Measurements from ENCODE around the gene ACBD3. TPM values are rescaled to one million over a fixed set of nuclear protein-coding genes. Genes with fewer than 3 reads are reported as not detected.

The ACBD3 gene
- total and polyA plus RNA-seq, 5 donors = 9.5 to 38.4 (median 26.4) TPM

GRCh38 chr1:226123212-226123560 lies 63.4 kb downstream of the ACBD3 start:
- Histone ChIP-seq H3K4me1 (ENCODE audit: control insufficient read depth, insufficient read depth, low read length) (no peaks in the 10 kb centered on the region), H3K4me3 (ENCODE audit: low read length) (no peak overlapping the region), H3K27ac (ENCODE audit: low read length) (no peak overlapping the region), H3K27me3 (ENCODE audit: control insufficient read depth, insufficient read depth) (no peaks in the 10 kb centered on the region), H3K9me3 (ENCODE audit: control insufficient read depth, low read length) (no peaks in the 10 kb centered on the region)
- ATAC-seq = no peak
- DNase-seq = peak in 2 of 3 donors; percentile 21 to 35
- intact Hi-C loops (cut with DNase I) = loop anchor here (5.0 to 10.0 kb wide), 3 partner anchors 56 to 74 kb away; partner anchors contain the start of gene H3-3A (in 1 of the 4)
- WGBS = 91% methylated on average over 4 of the region's 4 CpGs

DNA sequence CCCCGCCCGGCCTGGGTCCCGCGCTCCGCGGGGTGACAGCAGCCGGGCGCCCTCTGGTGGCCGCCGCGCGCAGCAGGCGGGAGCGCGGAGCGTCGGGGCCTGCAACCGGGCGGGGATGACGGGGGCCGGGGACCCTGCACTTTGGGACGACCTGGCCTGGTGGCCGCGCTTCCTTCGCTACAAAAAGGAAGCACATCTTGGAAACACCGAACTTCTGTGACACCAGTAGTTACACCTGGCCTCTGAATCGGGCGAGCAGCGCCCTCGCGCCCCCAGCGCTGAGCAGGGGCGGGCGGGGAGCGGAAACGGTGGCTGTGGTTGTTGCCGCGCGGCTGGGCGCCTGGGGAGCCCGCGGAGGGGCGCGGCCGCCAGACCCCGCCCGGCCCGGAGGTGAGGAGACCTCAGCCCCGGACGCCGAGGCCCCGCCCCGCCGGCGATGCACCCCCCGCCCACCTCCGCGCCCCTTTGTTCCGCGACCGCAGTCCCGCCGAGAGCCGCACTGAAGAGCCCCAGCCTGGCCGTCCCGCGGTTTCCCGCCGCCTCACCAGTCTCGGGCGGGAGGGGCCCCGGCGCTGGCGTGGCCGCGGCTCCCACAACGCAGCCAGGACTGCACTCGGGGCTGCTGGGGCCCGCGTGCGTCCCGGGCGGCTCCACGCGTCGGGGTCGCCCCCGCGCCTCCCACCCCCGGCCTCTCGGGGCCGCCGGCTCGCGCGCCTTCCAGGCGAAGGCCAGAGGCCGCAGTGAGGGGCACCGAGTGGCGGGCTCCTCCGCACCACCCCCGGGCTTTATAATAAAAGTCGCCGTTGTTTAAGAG lies 64.7 kb downstream of the ACBD3 start:
- Histone ChIP-seq H3K27me3 (ENCODE audit: control insufficient read depth, insufficient read depth) (no peaks in the 10 kb centered on the region), H3K27ac (ENCODE audit: low read length) (peak overlapping the region; percentile 4), H3K9me3 (ENCODE audit: control insufficient read depth, low read length) (no peaks in the 10 kb centered on the region), H3K4me3 (ENCODE audit: low read length) (peak overlapping the region; percentile 75), H3K4me1 (ENCODE audit: control insufficient read depth, insufficient read depth, low read length) (no peaks in the 10 kb centered on the region)
- WGBS = under 1% methylated on average over 104 of the region's 104 CpGs
- peak; percentile 65 to 90 (median 89) for DNase-seq
- peak; percentile 79 to 83 for ATAC-seq
- intact Hi-C loops (cut with DNase I) = loop anchor here (5.0 to 10.0 kb wide), 3 partner anchors 54 to 76 kb away; partner anchors contain the start of gene H3-3A (in 1 of the 4)

GRCh38 chr1:226121049-226121586 lies 65.4 kb downstream of the ACBD3 start:
- Histone ChIP-seq H3K9me3 (ENCODE audit: control insufficient read depth, low read length) (no peaks in the 10 kb centered on the region), H3K4me3 (ENCODE audit: low read length) (peak overlapping the region; percentile 75), H3K4me1 (ENCODE audit: control insufficient read depth, insufficient read depth, low read length) (no peaks in the 10 kb centered on the region), H3K27me3 (ENCODE audit: control insufficient read depth, insufficient read depth) (no peaks in the 10 kb centered on the region), H3K27ac (ENCODE audit: low read length) (no peak overlapping the region)
- WGBS = 14% methylated on average over 37 of the region's 37 CpGs
- DNase-seq (peak in 1 of 3 donors; percentile 54), ATAC-seq (no peak)
- intact Hi-C loops (cut with DNase I) = loop anchor here (5.0 to 10.0 kb wide), 3 partner anchors 54 to 76 kb away; partner anchors contain the start of gene H3-3A (in 1 of the 4)

DNA sequence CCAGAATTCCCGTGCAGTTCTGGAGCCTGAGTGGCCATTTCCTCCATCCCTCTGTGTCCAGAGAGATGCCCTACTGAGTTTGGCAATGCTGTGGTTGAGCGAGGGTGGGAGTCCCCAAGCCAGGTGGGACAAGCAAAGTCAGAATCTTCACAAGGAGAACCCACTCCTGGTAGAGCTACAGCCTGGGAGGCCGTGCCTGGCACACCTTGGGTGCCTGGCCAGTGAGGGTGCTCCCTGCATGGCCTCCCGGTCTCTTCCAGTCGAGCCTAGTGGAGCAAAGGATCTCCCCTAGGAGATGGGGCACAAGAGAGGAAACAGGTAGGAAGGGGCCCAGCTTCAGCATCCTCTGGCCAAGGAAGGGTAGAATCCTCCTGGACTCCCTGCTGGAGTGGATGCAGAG lies 66.1 kb downstream of the ACBD3 start:
- Histone ChIP-seq H3K9me3 (ENCODE audit: control insufficient read depth, low read length) (no peaks in the 10 kb centered on the region), H3K4me1 (ENCODE audit: control insufficient read depth, insufficient read depth, low read length) (no peaks in the 10 kb centered on the region), H3K27ac (ENCODE audit: low read length) (no peak overlapping the region), H3K27me3 (ENCODE audit: control insufficient read depth, insufficient read depth) (no peaks in the 10 kb centered on the region), H3K4me3 (ENCODE audit: low read length) (no peak overlapping the region)
- DNase-seq (no peak), ATAC-seq (no peak)
- 90% methylated on average over 5 of the region's 5 CpGs for WGBS
- intact Hi-C loops (cut with DNase I) = loop anchor here (5.0 to 10.0 kb wide), 3 partner anchors 53 to 77 kb away; partner anchors contain the start of gene H3-3A (in 1 of the 4)

GRCh38 chr1:226119169-226119568 lies 67.4 kb downstream of the ACBD3 start:
- H3K9me3 ChIP-seq (ENCODE audit: control insufficient read depth, low read length) = no peaks in the 10 kb centered on the region
- ATAC-seq (no peak), DNase-seq (no peak)
- H3K27me3 ChIP-seq (ENCODE audit: control insufficient read depth, insufficient read depth) = no peaks in the 10 kb centered on the region
- intact Hi-C loops (cut with DNase I) = no loop called here
- no peaks in the 10 kb centered on the region for H3K4me1 ChIP-seq (ENCODE audit: control insufficient read depth, insufficient read depth, low read length)
- 89% methylated on average over 6 of the region's 6 CpGs for WGBS
- no peak overlapping the region for H3K27ac ChIP-seq (ENCODE audit: low read length)
- H3K4me3 ChIP-seq (ENCODE audit: low read length) = no peak overlapping the region

- 97% methylated on average over 4 of the region's 4 CpGs for WGBS
- H3K27me3 ChIP-seq (ENCODE audit: control insufficient read depth, insufficient read depth) = no peaks in the 10 kb centered on the region
- H3K4me1 ChIP-seq (ENCODE audit: control insufficient read depth, insufficient read depth, low read length) = no peaks in the 10 kb centered on the region
- ATAC-seq = no peak
- no peak overlapping the region for H3K4me3 ChIP-seq (ENCODE audit: low read length)
- H3K27ac ChIP-seq (ENCODE audit: low read length) = no peak overlapping the region
- intact Hi-C loops (cut with DNase I) = no loop called here
- H3K9me3 ChIP-seq (ENCODE audit: control insufficient read depth, low read length) = no peaks in the 10 kb centered on the region
- DNase-seq = no peak
Measured at GRCh38 chr1:226118357-226118756, 68.2 kb downstream of the ACBD3 start.

- intact Hi-C loops (cut with DNase I) = no loop called here
- ATAC-seq = no peak
- H3K4me3 ChIP-seq (ENCODE audit: low read length) = no peak overlapping the region
- 76% methylated on average over 6 of the region's 6 CpGs for WGBS
- no peaks in the 10 kb centered on the region for H3K4me1 ChIP-seq (ENCODE audit: control insufficient read depth, insufficient read depth, low read length)
- no peak for DNase-seq
- H3K27ac ChIP-seq (ENCODE audit: low read length) = no peak overlapping the region
- no peaks in the 10 kb centered on the region for H3K27me3 ChIP-seq (ENCODE audit: control insufficient read depth, insufficient read depth)
- no peaks in the 10 kb centered on the region for H3K9me3 ChIP-seq (ENCODE audit: control insufficient read depth, low read length)
Measured at GRCh38 chr1:226117330-226117729, 69.2 kb downstream of the ACBD3 start.

DNA sequence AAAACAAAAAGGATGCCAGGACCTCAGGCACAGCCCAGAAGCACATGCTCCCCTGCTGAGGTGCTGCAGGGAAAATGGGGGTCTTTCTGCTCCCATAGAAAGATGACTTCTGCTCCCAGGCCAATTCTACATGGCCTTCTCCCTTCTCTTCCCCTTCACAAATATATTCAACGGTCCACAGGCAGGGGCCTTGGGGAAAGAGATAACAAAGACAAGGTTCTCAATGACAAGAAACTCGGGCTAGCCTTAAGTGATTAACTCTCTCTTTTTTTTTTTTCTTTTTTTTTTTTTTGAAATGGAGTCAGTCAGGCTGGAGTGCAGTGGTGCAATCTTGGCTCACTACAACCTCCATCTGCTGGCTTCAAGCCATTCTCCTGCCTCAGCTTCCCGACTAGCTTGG lies 69.9 kb downstream of the ACBD3 start:
- H3K4me3 ChIP-seq (ENCODE audit: low read length) = no peak overlapping the region
- H3K9me3 ChIP-seq (ENCODE audit: control insufficient read depth, low read length) = no peaks in the 10 kb centered on the region
- WGBS = 58% methylated on average over 3 of the region's 3 CpGs
- intact Hi-C loops (cut with DNase I) = no loop called here
- no peak for ATAC-seq
- DNase-seq = no peak
- no peak overlapping the region for H3K27ac ChIP-seq (ENCODE audit: low read length)
- H3K27me3 ChIP-seq (ENCODE audit: control insufficient read depth, insufficient read depth) = no peaks in the 10 kb centered on the region
- H3K4me1 ChIP-seq (ENCODE audit: control insufficient read depth, insufficient read depth, low read length) = peaks cover 1% of the 10 kb centered on the region

GRCh38 chr1:226112626-226113025 lies 73.9 kb downstream of the ACBD3 start:
- DNase-seq (no peak), ATAC-seq (no peak)
- intact Hi-C loops (cut with DNase I) = no loop called here
- Histone ChIP-seq H3K4me1 (ENCODE audit: control insufficient read depth, insufficient read depth, low read length) (peaks cover 5% of the 10 kb centered on the region), H3K27ac (ENCODE audit: low read length) (no peak overlapping the region), H3K4me3 (ENCODE audit: low read length) (no peak overlapping the region), H3K27me3 (ENCODE audit: control insufficient read depth, insufficient read depth) (no peaks in the 10 kb centered on the region), H3K9me3 (ENCODE audit: control insufficient read depth, low read length) (no peaks in the 10 kb centered on the region)
- WGBS = 78% methylated on average over 3 of the region's 3 CpGs

DNA sequence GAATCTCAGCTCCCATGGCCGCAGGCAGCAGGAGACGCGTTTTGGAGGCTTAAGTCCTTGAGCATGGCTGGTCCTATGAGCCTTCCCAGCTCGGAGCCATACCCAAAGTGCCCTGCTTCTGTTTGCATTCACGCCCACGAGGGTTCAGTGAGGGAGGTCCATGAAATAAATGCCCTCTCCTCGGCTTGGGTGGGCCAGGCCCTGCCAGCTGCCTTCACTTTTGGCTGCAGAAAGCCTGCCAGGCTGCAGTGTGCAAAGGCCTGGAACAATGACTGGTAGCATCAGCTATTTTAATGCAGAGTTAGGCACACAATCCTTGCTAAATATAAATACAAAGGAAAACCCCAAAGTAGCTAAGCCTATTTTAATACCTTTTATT lies 74.7 kb downstream of the ACBD3 start:
- H3K4me3 ChIP-seq (ENCODE audit: low read length) = no peak overlapping the region
- H3K9me3 ChIP-seq (ENCODE audit: control insufficient read depth, low read length) = no peaks in the 10 kb centered on the region
- ATAC-seq (no peak), DNase-seq (no peak)
- 70% methylated on average over 7 of the region's 7 CpGs for WGBS
- H3K4me1 ChIP-seq (ENCODE audit: control insufficient read depth, insufficient read depth, low read length) = peaks cover 5% of the 10 kb centered on the region
- intact Hi-C loops (cut with DNase I) = no loop called here
- H3K27ac ChIP-seq (ENCODE audit: low read length) = peak overlapping the region; percentile 99
- H3K27me3 ChIP-seq (ENCODE audit: control insufficient read depth, insufficient read depth) = no peaks in the 10 kb centered on the region

DNA sequence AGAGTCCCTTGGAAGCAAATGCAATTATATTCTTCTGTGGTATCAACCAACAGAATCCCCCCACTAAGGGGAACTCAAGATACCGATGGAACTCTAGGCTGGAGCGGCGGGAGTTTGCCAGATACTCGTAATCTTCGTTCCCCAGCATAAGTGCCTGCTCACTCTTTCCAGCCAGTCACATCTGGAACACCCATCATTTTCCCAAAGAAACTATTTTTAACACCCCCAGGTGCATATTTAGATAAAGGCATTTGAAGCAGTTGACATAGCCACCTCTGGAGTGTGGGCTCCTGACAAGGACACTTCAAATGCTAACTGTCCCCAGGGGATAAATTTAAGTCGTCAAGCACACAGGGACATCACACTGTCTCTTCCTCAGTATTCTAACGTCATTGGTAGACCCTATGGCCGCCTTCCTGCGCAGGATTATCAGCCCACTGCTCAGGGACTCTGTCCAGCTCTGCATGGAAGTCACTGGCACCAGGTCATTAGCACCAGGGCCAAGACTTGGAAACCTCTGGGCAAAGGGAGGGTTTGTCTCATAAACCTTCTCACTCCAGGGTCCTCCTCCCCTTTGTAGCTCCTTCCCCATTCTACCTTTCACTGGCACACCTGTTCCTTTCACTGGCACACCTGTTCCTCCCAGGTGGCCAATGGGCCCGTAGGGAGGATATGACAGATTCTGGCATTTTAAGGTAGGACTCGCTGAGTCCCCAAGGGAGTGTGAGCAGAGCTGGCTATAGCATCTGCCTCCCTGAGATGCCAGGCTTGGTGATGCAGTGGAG lies 75.3 kb downstream of the ACBD3 start:
- no peaks in the 10 kb centered on the region for H3K27me3 ChIP-seq (ENCODE audit: control insufficient read depth, insufficient read depth)
- H3K4me3 ChIP-seq (ENCODE audit: low read length) = peak overlapping the region; percentile 80
- peak in 1 of 2 donors; percentile 8 for ATAC-seq
- peak overlapping the region; percentile 99 for H3K27ac ChIP-seq (ENCODE audit: low read length)
- DNase-seq = no peak
- intact Hi-C loops (cut with DNase I) = no loop called here
- H3K4me1 ChIP-seq (ENCODE audit: control insufficient read depth, insufficient read depth, low read length) = peaks cover 5% of the 10 kb centered on the region
- H3K9me3 ChIP-seq (ENCODE audit: control insufficient read depth, low read length) = no peaks in the 10 kb centered on the region
- WGBS = 22% methylated on average over 11 of the region's 11 CpGs
